ENCODE measurements around the gene CHCHD3. TPM values are rescaled to one million over a fixed set of nuclear protein-coding genes. Genes with fewer than 3 reads are reported as not detected.

CHCHD3 gene
- total RNA-seq, 2 experiments from 2014 or later = 21.6 to 21.7 TPM

GRCh38 chr7:133011746-133012145, 70.1 kb downstream of the CHCHD3 start:
- CTCF ChIA-PET = no interaction called here
- H3K36me3 Mint-ChIP-seq (ENCODE audit: low read depth) = peaks cover 61% of the 10 kb centered on the region
- no peak overlapping the region for H3K27ac ChIP-seq (ENCODE audit: low read depth in 1 of 2, low read length in 2 of 2)

GRCh38 chr7:133009426-133010252, 72.3 kb downstream of the CHCHD3 start:
- no peak overlapping the region for H3K27ac Mint-ChIP-seq
- ATAC-seq (ENCODE audit: poor library complexity) = no peak

More at GRCh38 chr7:133011746-133012145, 70.1 kb downstream of the CHCHD3 start:
- intact Hi-C loops (cut with DNase I, micrococcal nuclease) = no loop called here
- no peak overlapping the region for H3K4me3 Mint-ChIP-seq
- no peaks in the 10 kb centered on the region for H3K4me1 ChIP-seq (ENCODE audit: insufficient read depth, low read length)
- no peak overlapping the region for H3K4me3 ChIP-seq (ENCODE audit: low read length)
- peaks cover 8% of the 10 kb centered on the region for H3K9me3 Mint-ChIP-seq
- peaks cover 0 to 3% of the 10 kb centered on the region in 2 experiments for H3K9me3 ChIP-seq (ENCODE audit: control insufficient read depth in 1 of 2, insufficient read depth in 1 of 2, low read length in 2 of 2)
- H3K36me3 ChIP-seq (ENCODE audit: insufficient read depth, low read length) = peaks cover 2% of the 10 kb centered on the region
- peaks cover 13% of the 10 kb centered on the region for H3K4me1 Mint-ChIP-seq (ENCODE audit: low read depth)
- H3K27ac Mint-ChIP-seq = no peak overlapping the region
- H3K27me3 Mint-ChIP-seq = no peaks in the 10 kb centered on the region
- H3K27me3 ChIP-seq (ENCODE audit: control insufficient read depth in 1 of 2, insufficient read depth in 2 of 2, low read length in 2 of 2) = no peaks in the 10 kb centered on the region
- POLR2A ChIA-PET = no interaction called here
- TF ChIP-seq CTCF (IDR thresholded peaks at IDR 0.05) = no peak
- ATAC-seq (ENCODE audit: poor library complexity) = no peak
- DNase-seq = no peak

GRCh38 chr7:133007961-133008360, 73.9 kb downstream of the CHCHD3 start:
- H3K4me3 Mint-ChIP-seq = no peak overlapping the region

More at GRCh38 chr7:133009426-133010252, 72.3 kb downstream of the CHCHD3 start:
- Mint-ChIP-seq H3K27me3 (no peaks in the 10 kb centered on the region), H3K4me1 (ENCODE audit: low read depth) (peaks cover 9% of the 10 kb centered on the region), H3K4me3 (no peak overlapping the region), H3K9me3 (peaks cover 6% of the 10 kb centered on the region), H3K36me3 (ENCODE audit: low read depth) (peaks cover 57% of the 10 kb centered on the region)
- Histone ChIP-seq H3K9me3 (ENCODE audit: control insufficient read depth in 1 of 2, insufficient read depth in 1 of 2, low read length in 2 of 2) (peaks cover 0 to 9% of the 10 kb centered on the region in 2 experiments), H3K4me1 (ENCODE audit: insufficient read depth, low read length) (no peaks in the 10 kb centered on the region), H3K36me3 (ENCODE audit: insufficient read depth, low read length) (peaks cover 2% of the 10 kb centered on the region), H3K27ac (ENCODE audit: low read depth in 1 of 2, low read length in 2 of 2) (no peak overlapping the region), H3K27me3 (ENCODE audit: control insufficient read depth in 1 of 2, insufficient read depth in 2 of 2, low read length in 2 of 2) (no peaks in the 10 kb centered on the region), H3K4me3 (ENCODE audit: low read length) (no peak overlapping the region)
- ChIA-PET POLR2A (no interaction called here), CTCF (no interaction called here)
- no peak for DNase-seq
- intact Hi-C loops (cut with DNase I, micrococcal nuclease) = no loop called here
- no peak for TF ChIP-seq CTCF (IDR thresholded peaks at IDR 0.05)

More at GRCh38 chr7:133007961-133008360, 73.9 kb downstream of the CHCHD3 start:
- Mint-ChIP-seq H3K9me3 (peaks cover 6% of the 10 kb centered on the region), H3K4me1 (ENCODE audit: low read depth) (peaks cover 14% of the 10 kb centered on the region), H3K36me3 (ENCODE audit: low read depth) (peaks cover 51% of the 10 kb centered on the region), H3K27me3 (no peaks in the 10 kb centered on the region), H3K27ac (no peak overlapping the region)
- POLR2A ChIA-PET = no interaction called here
- DNase-seq (no peak), ATAC-seq (ENCODE audit: poor library complexity) (no peak)
- intact Hi-C loops (cut with DNase I, micrococcal nuclease) = no loop called here
- TF ChIP-seq CTCF (IDR thresholded peaks at IDR 0.05) = no peak
- Histone ChIP-seq H3K27ac (ENCODE audit: low read depth in 1 of 2, low read length in 2 of 2) (no peak overlapping the region), H3K9me3 (ENCODE audit: control insufficient read depth in 1 of 2, insufficient read depth in 1 of 2, low read length in 2 of 2) (peaks cover 0 to 9% of the 10 kb centered on the region in 2 experiments), H3K4me1 (ENCODE audit: insufficient read depth, low read length) (no peaks in the 10 kb centered on the region), H3K36me3 (ENCODE audit: insufficient read depth, low read length) (peaks cover 2% of the 10 kb centered on the region), H3K4me3 (ENCODE audit: low read length) (no peak overlapping the region), H3K27me3 (ENCODE audit: control insufficient read depth in 1 of 2, insufficient read depth in 2 of 2, low read length in 2 of 2) (no peaks in the 10 kb centered on the region)
- CTCF ChIA-PET = no interaction called here
